ENCODE data around the gene EFCAB6. TPM values are rescaled to one million over a fixed set of nuclear protein-coding genes. Genes with fewer than 3 reads are reported as not detected.

The EFCAB6 gene
- total and polyA plus RNA-seq, 4 experiments from 2014 or later, result 0.15 to 0.91 (median 0.84) TPM; not detected in 1

DNA sequence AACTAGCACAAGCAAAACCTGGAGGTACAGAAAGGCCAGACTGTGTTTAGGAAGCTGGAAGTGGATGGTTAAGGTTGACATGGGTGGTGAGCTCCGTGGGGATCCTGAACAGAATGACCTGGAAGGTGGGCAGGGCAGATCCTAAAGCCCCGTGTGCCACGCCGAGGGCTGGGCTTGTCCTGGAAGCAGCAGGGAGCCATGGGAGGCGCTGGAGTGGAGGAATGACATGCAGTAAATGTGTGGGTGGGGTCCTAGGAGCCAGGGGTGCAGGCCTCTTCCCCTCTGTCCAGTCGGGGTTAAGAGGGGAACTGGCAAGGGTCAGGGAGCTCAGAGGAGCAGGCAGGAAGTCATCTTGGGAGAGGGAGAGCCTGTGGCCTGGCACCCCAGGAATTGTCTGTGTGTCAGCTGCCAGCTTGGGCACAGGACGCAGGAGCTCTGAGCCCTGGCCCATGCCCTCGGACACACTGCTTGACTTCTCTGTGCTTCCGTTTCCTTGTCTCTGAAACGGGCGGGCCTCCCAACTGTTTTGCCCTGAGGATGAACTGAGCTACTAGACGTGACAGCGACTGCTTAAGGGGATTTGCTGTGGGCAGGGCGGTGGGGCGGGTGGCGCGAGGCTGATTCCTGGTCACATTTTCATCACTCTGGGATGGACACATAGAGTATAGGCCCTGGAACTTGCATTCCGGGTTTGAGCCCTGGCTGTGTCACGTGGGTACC is 324.6 kb downstream of the EFCAB6 start:
- Histone ChIP-seq H3K27ac (ENCODE audit: low read depth, low read length) (no peak overlapping the region), H3K4me1 (ENCODE audit: insufficient read depth, low read length) (no peaks in the 10 kb centered on the region), H3K36me3 (ENCODE audit: insufficient read depth, low read length) (no peaks in the 10 kb centered on the region), H3K27me3 (ENCODE audit: insufficient read depth, low read length) (no peaks in the 10 kb centered on the region), H3K4me3 (ENCODE audit: low read length in 2 of 2) (no peak overlapping the region), H3K9me3 (ENCODE audit: control insufficient read depth in 1 of 2, low read length in 2 of 2) (no peaks in the 10 kb centered on the region)
- CTCF ChIA-PET (ENCODE audit: partially characterized antibody), result no interaction called here
- H3K27me3 Mint-ChIP-seq, result no peaks in the 10 kb centered on the region
- no peak overlapping the region for H3K4me3 Mint-ChIP-seq
- no peaks in the 10 kb centered on the region for H3K4me1 Mint-ChIP-seq
- peaks cover 0 to 3% (median 0%) of the 10 kb centered on the region in 8 donors for H3K9me3 Mint-ChIP-seq
- DNase-seq, result no peak
- POLR2A ChIA-PET (ENCODE audit: partially characterized antibody), result no interaction called here
- intact Hi-C loops (cut with micrococcal nuclease), result no loop called here
- H3K36me3 Mint-ChIP-seq, result no peaks in the 10 kb centered on the region
- no peak overlapping the region for H3K27ac Mint-ChIP-seq

- Mint-ChIP-seq H3K4me3 (no peak overlapping the region), H3K27me3 (no peaks in the 10 kb centered on the region), H3K4me1 (peaks cover 0 to 5% (median 2%) of the 10 kb centered on the region in 4 donors), H3K9me3 (no peaks in the 10 kb centered on the region), H3K36me3 (no peaks in the 10 kb centered on the region), H3K27ac (no peak overlapping the region)
- Histone ChIP-seq H3K27ac (ENCODE audit: low read depth, low read length) (no peak overlapping the region), H3K4me3 (ENCODE audit: low read length in 2 of 2) (no peak overlapping the region), H3K36me3 (ENCODE audit: insufficient read depth, low read length) (no peaks in the 10 kb centered on the region), H3K9me3 (ENCODE audit: control insufficient read depth in 1 of 2, low read length in 2 of 2) (no peaks in the 10 kb centered on the region), H3K4me1 (ENCODE audit: insufficient read depth, low read length) (no peaks in the 10 kb centered on the region), H3K27me3 (ENCODE audit: insufficient read depth, low read length) (no peaks in the 10 kb centered on the region)
- POLR2A ChIA-PET (ENCODE audit: partially characterized antibody), result no interaction called here
- DNase-seq, result no peak
- CTCF ChIA-PET (ENCODE audit: partially characterized antibody), result interaction anchor here (0.5 kb wide), 1 partner anchor 36 kb away, joined by 4 read pairs; no protein-coding TSS in a partner anchor
- intact Hi-C loops (cut with micrococcal nuclease), result no loop called here
Measured at GRCh38 chr22:43485502-43486089, 326.5 kb downstream of the EFCAB6 start.

DNA sequence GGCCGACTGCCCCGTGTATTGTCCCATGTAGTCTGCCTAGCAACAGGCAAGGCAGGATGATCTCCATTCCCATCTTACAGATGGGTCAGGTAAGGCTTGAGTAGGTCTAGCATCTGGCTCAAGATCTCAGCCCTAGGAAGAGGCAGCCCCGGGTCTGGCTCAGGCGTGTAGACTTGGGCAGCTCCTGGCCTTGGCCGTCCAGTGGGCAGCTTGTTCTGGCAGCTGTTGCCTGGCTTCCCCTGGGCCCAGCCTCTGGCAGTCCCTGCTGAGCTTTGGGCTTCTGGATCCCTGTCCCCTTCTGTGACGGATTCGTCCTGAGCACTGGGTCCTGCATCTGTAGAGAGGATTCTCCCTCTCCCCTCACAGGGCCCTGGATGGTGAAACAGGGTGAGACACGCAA is 327.9 kb downstream of the EFCAB6 start:
- ChIA-PET CTCF (ENCODE audit: partially characterized antibody) (no interaction called here), POLR2A (ENCODE audit: partially characterized antibody) (no interaction called here)
- Mint-ChIP-seq H3K27ac (no peak overlapping the region), H3K36me3 (no peaks in the 10 kb centered on the region), H3K9me3 (no peaks in the 10 kb centered on the region), H3K27me3 (no peaks in the 10 kb centered on the region), H3K4me1 (peaks cover 0 to 5% (median 2%) of the 10 kb centered on the region in 4 donors), H3K4me3 (no peak overlapping the region)
- no peaks in the 10 kb centered on the region for H3K36me3 ChIP-seq (ENCODE audit: insufficient read depth, low read length)
- H3K27ac ChIP-seq (ENCODE audit: low read depth, low read length), result no peak overlapping the region
- DNase-seq, result no peak
- intact Hi-C loops (cut with micrococcal nuclease), result no loop called here
- H3K9me3 ChIP-seq (ENCODE audit: control insufficient read depth in 1 of 2, low read length in 2 of 2), result no peaks in the 10 kb centered on the region
- no peaks in the 10 kb centered on the region for H3K27me3 ChIP-seq (ENCODE audit: insufficient read depth, low read length)
- H3K4me1 ChIP-seq (ENCODE audit: insufficient read depth, low read length), result no peaks in the 10 kb centered on the region
- H3K4me3 ChIP-seq (ENCODE audit: low read length in 2 of 2), result no peak overlapping the region

- Mint-ChIP-seq H3K4me3 (no peak overlapping the region), H3K4me1 (peaks cover 0 to 5% (median 2%) of the 10 kb centered on the region in 4 donors), H3K27ac (no peak overlapping the region), H3K9me3 (no peaks in the 10 kb centered on the region), H3K36me3 (no peaks in the 10 kb centered on the region), H3K27me3 (no peaks in the 10 kb centered on the region)
- no peak overlapping the region for H3K4me3 ChIP-seq (ENCODE audit: low read length in 2 of 2)
- H3K36me3 ChIP-seq (ENCODE audit: insufficient read depth, low read length), result no peaks in the 10 kb centered on the region
- H3K27ac ChIP-seq (ENCODE audit: low read depth, low read length), result no peak overlapping the region
- DNase-seq, result no peak
- CTCF ChIA-PET (ENCODE audit: partially characterized antibody), result no interaction called here
- no peaks in the 10 kb centered on the region for H3K4me1 ChIP-seq (ENCODE audit: insufficient read depth, low read length)
- H3K9me3 ChIP-seq (ENCODE audit: control insufficient read depth in 1 of 2, low read length in 2 of 2), result no peaks in the 10 kb centered on the region
- intact Hi-C loops (cut with micrococcal nuclease), result no loop called here
- H3K27me3 ChIP-seq (ENCODE audit: insufficient read depth, low read length), result no peaks in the 10 kb centered on the region
- POLR2A ChIA-PET (ENCODE audit: partially characterized antibody), result no interaction called here
Measured at GRCh38 chr22:43483669-43484068, 328.4 kb downstream of the EFCAB6 start.

DNA sequence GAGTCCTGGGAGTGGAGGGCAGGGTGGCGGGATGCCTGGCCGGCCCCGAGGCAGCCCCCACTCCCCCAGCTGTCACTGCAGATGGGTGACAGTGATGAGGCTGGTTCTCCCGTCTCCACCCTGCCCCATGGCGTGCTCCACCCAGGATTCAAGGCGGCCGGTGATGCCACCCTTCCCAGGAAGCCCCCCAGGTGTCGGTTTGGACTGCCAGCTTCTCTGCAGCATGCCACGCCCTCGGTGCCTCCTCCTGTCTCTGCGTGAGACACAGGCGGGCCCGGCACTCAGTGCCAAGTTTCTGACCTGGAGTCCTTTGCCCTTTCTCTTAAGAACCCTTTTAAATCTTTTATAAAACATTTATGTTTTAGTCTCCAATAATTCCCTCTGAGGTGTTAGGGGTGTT is 328.8 kb downstream of the EFCAB6 start:
- no peak overlapping the region for H3K27ac Mint-ChIP-seq
- ChIA-PET POLR2A (ENCODE audit: partially characterized antibody) (no interaction called here), CTCF (ENCODE audit: partially characterized antibody) (no interaction called here)
- peaks cover 0 to 5% (median 2%) of the 10 kb centered on the region in 4 donors for H3K4me1 Mint-ChIP-seq
- no peaks in the 10 kb centered on the region for H3K27me3 Mint-ChIP-seq
- Histone ChIP-seq H3K27me3 (ENCODE audit: insufficient read depth, low read length) (no peaks in the 10 kb centered on the region), H3K4me1 (ENCODE audit: insufficient read depth, low read length) (no peaks in the 10 kb centered on the region), H3K9me3 (ENCODE audit: control insufficient read depth in 1 of 2, low read length in 2 of 2) (no peaks in the 10 kb centered on the region), H3K27ac (ENCODE audit: low read depth, low read length) (no peak overlapping the region), H3K36me3 (ENCODE audit: insufficient read depth, low read length) (no peaks in the 10 kb centered on the region), H3K4me3 (ENCODE audit: low read length in 2 of 2) (no peak overlapping the region)
- intact Hi-C loops (cut with micrococcal nuclease), result no loop called here
- DNase-seq, result no peak
- no peak overlapping the region for H3K4me3 Mint-ChIP-seq
- H3K36me3 Mint-ChIP-seq, result no peaks in the 10 kb centered on the region
- H3K9me3 Mint-ChIP-seq, result no peaks in the 10 kb centered on the region

GRCh38 chr22:43482318-43482625 is 329.8 kb downstream of the EFCAB6 start:
- CTCF ChIA-PET (ENCODE audit: partially characterized antibody), result no interaction called here
- Mint-ChIP-seq H3K9me3 (no peaks in the 10 kb centered on the region), H3K4me3 (no peak overlapping the region), H3K4me1 (peaks cover 0 to 5% (median 2%) of the 10 kb centered on the region in 4 donors), H3K27ac (no peak overlapping the region), H3K27me3 (no peaks in the 10 kb centered on the region), H3K36me3 (no peaks in the 10 kb centered on the region)
- no peak for DNase-seq
- intact Hi-C loops (cut with micrococcal nuclease), result no loop called here
- Histone ChIP-seq H3K4me1 (ENCODE audit: insufficient read depth, low read length) (no peaks in the 10 kb centered on the region), H3K4me3 (ENCODE audit: low read length in 2 of 2) (no peak overlapping the region), H3K27me3 (ENCODE audit: insufficient read depth, low read length) (no peaks in the 10 kb centered on the region), H3K9me3 (ENCODE audit: control insufficient read depth in 1 of 2, low read length in 2 of 2) (no peaks in the 10 kb centered on the region), H3K27ac (ENCODE audit: low read depth, low read length) (no peak overlapping the region), H3K36me3 (ENCODE audit: insufficient read depth, low read length) (no peaks in the 10 kb centered on the region)
- POLR2A ChIA-PET (ENCODE audit: partially characterized antibody), result no interaction called here

- Mint-ChIP-seq H3K9me3 (no peaks in the 10 kb centered on the region), H3K4me3 (peak overlapping the region in 7 of 8 donors; percentile 22 to 65 (median 59)), H3K4me1 (peaks cover 0 to 5% (median 2%) of the 10 kb centered on the region in 4 donors), H3K36me3 (no peaks in the 10 kb centered on the region), H3K27ac (peak overlapping the region in 4 of 7 donors; percentile 23 to 52 (median 41)), H3K27me3 (no peaks in the 10 kb centered on the region)
- intact Hi-C loops (cut with micrococcal nuclease), result no loop called here
- Histone ChIP-seq H3K27me3 (ENCODE audit: insufficient read depth, low read length) (no peaks in the 10 kb centered on the region), H3K4me3 (ENCODE audit: low read length in 2 of 2) (no peak overlapping the region), H3K4me1 (ENCODE audit: insufficient read depth, low read length) (no peaks in the 10 kb centered on the region), H3K36me3 (ENCODE audit: insufficient read depth, low read length) (no peaks in the 10 kb centered on the region), H3K27ac (ENCODE audit: low read depth, low read length) (no peak overlapping the region), H3K9me3 (ENCODE audit: control insufficient read depth in 1 of 2, low read length in 2 of 2) (no peaks in the 10 kb centered on the region)
- DNase-seq, result peak in 1 of 5 donors; percentile 0
- ChIA-PET CTCF (ENCODE audit: partially characterized antibody) (no interaction called here), POLR2A (ENCODE audit: partially characterized antibody) (no interaction called here)
Measured at GRCh38 chr22:43481568-43482317, 330.4 kb downstream of the EFCAB6 start.

All from CD4-positive, alpha-beta memory T cell (primary cell).